H1 (cell line): ENCODE results near the gene GRK3. TPM values are rescaled to one million over a fixed set of nuclear protein-coding genes. Genes with fewer than 3 reads are reported as not detected.

Source experiments
- CTCF ChIA-PET: fragments of 300-600 bp; sonication (Branson Sonifier 250); formaldehyde crosslinking; loops from one replicate; lab custom pipeline; 2021; ENCODE audit not compliant: partially characterized antibody; lab: Charles Lee
- POLR2A ChIA-PET: fragments of 300-600 bp; sonication (Branson Sonifier 250); formaldehyde crosslinking; loops from one replicate; lab custom pipeline; 2021; ENCODE audit warnings: inconsistent platforms; ENCODE audit not compliant: partially characterized antibody; lab: Charles Lee
- DNase-seq, 2 experiments: peaks; one replicate each; pipeline versions ENCODE4 v3.0.0 to v3.0.0-alpha.2; 2010 to 2022; ENCODE audit warnings: low spot score in 2 of 2, low read depth in 1 of 2, mixed read lengths in 1 of 2
- FAIRE-seq: peaks from 2 replicates; lab custom pipeline; 2011; peaks lifted over from hg19 to GRCh38; lab: Jason Lieb, UNC
- H2AFZ ChIP-seq: 2 replicates; pipeline ENCODE4 v1.8.1; 2012; ENCODE audit warnings: low read length, inconsistent platforms
- H2AK5ac ChIP-seq: 2 replicates; pipeline ENCODE4 v1.6.1; 2013; ENCODE audit warnings: low read depth, low read length
- H2BK120ac ChIP-seq: replicated peaks from 2 replicates; pipeline ENCODE3; 2013; ENCODE audit warnings: low read depth, low read length, inconsistent platforms
- H2BK12ac ChIP-seq: 2 replicates; pipeline ENCODE4 v1.6.1; 2013; ENCODE audit warnings: low read depth, low read length
- H2BK15ac ChIP-seq: 2 replicates; pipeline ENCODE4 v1.6.1; 2013; ENCODE audit warnings: low read length
- H2BK20ac ChIP-seq: 2 replicates; pipeline ENCODE4 v1.6.1; 2013; ENCODE audit warnings: low read length
- H2BK5ac ChIP-seq: 2 replicates; pipeline ENCODE4 v1.6.1; 2013; ENCODE audit warnings: low read depth, low read length
- H3K14ac ChIP-seq: 2 replicates; pipeline ENCODE4 v1.6.1; 2013; ENCODE audit warnings: inconsistent platforms; ENCODE audit not compliant: insufficient read length
- H3K18ac ChIP-seq: 2 replicates; pipeline ENCODE4 v1.6.1; 2013; ENCODE audit warnings: low read length; ENCODE audit errors: extremely low read depth
- H3K23ac ChIP-seq: 2 replicates; pipeline ENCODE4 v1.6.1; 2013; ENCODE audit warnings: inconsistent platforms; ENCODE audit not compliant: insufficient read length
- H3K23me2 ChIP-seq: 2 replicates; pipeline ENCODE4 v1.6.1; 2013; ENCODE audit warnings: low read depth, low read length
- H3K27ac ChIP-seq: 2 replicates; pipeline ENCODE4 v1.6.1; 2011; ENCODE audit warnings: low read depth, low read length, inconsistent platforms
- H3K27me3 ChIP-seq, 4 experiments: replicated peaks in 1 of 4; 1 replicate in 1 of 4; 2 replicates in 3 of 4; pipeline versions ENCODE4 v1.6.1 to v1.8.1; 2011 to 2013; ENCODE audit warnings: low read length in 3 of 4, mild to moderate bottlenecking in 3 of 4, inconsistent platforms in 2 of 4, mixed read lengths in 2 of 4, moderate library complexity in 1 of 4; ENCODE audit not compliant: control insufficient read depth in 3 of 4, insufficient read depth in 3 of 4; ENCODE audit errors: extremely low read depth in 1 of 4
- H3K36me3 ChIP-seq, 4 experiments: 2 replicates each; pipeline versions ENCODE4 v1.6.1 to v1.8.1; 2011 to 2013; ENCODE audit warnings: mild to moderate bottlenecking in 4 of 4, low read length in 3 of 4, moderate library complexity in 2 of 4, control low read depth in 1 of 4, inconsistent platforms in 1 of 4; ENCODE audit not compliant: insufficient read depth in 4 of 4, control insufficient read depth in 2 of 4
- H3K4ac ChIP-seq: replicated peaks from 2 replicates; pipeline ENCODE3; 2013; ENCODE audit warnings: low read length, low read depth, mixed read lengths, inconsistent platforms; ENCODE audit not compliant: insufficient read length
- H3K4me1 ChIP-seq, 4 experiments: replicated peaks in 1 of 4; 1 replicate in 1 of 4; 2 replicates in 3 of 4; pipeline versions ENCODE4 v1.6.1 to v1.8.1; 2011 to 2013; ENCODE audit warnings: low read length in 3 of 4, inconsistent platforms in 2 of 4, mixed read lengths in 1 of 4; ENCODE audit not compliant: insufficient read depth in 4 of 4, control insufficient read depth in 3 of 4
- H3K4me2 ChIP-seq, 2 experiments: 2 replicates each; pipeline versions ENCODE4 v1.6.1 to v1.8.1; 2011 to 2013; ENCODE audit warnings: low read depth in 2 of 2, low read length in 2 of 2, control low read depth in 1 of 2, inconsistent platforms in 1 of 2, mild to moderate bottlenecking in 1 of 2; ENCODE audit not compliant: insufficient read depth in 1 of 2
- H3K4me3 ChIP-seq, 4 experiments: fragments of 200-600, 300-600 bp in 1 of 4; sonication (generic), shearing (Covaris generic), sonication (Bioruptor Twin) in 1 of 4; 2 replicates each; pipeline versions ENCODE4 v1.5.1 to v1.8.1; 2011 to 2016; ENCODE audit warnings: low read length in 4 of 4, low read depth in 3 of 4, control low read depth in 2 of 4, inconsistent platforms in 2 of 4, mild to moderate bottlenecking in 2 of 4, mixed read lengths in 1 of 4, moderate library complexity in 1 of 4; ENCODE audit not compliant: insufficient read depth in 2 of 4; ENCODE audit errors: extremely low read depth in 1 of 4
- H3K56ac ChIP-seq: replicated peaks from 2 replicates; pipeline ENCODE3; 2013; ENCODE audit warnings: low read depth, mild to moderate bottlenecking, mixed read lengths, low read length, inconsistent platforms; ENCODE audit not compliant: insufficient read length
- H3K79me1 ChIP-seq: 2 replicates; pipeline ENCODE4 v1.6.1; 2013; ENCODE audit warnings: low read depth, low read length, control low read depth
- H3K79me2 ChIP-seq, 2 experiments: 2 replicates each; pipeline versions ENCODE4 v1.6.1 to v1.8.1; 2012 to 2013; ENCODE audit warnings: low read length in 2 of 2, mild to moderate bottlenecking in 2 of 2, inconsistent platforms in 1 of 2; ENCODE audit not compliant: insufficient read depth in 2 of 2, control insufficient read depth in 1 of 2
- H3K9ac ChIP-seq, 4 experiments: replicated peaks in 1 of 4; 1 replicate in 1 of 4; 2 replicates in 3 of 4; pipeline versions ENCODE4 v1.6.1 to v1.8.1; 2011 to 2013; ENCODE audit warnings: low read depth in 3 of 4, low read length in 3 of 4, control low read depth in 2 of 4, mild to moderate bottlenecking in 2 of 4, moderate library complexity in 2 of 4, inconsistent platforms in 1 of 4; ENCODE audit errors: extremely low read depth in 1 of 4
- H3K9me3 ChIP-seq, 2 experiments: 2 replicates each; pipeline versions ENCODE4 v1.6.1 to v1.8.1; 2012 to 2013; ENCODE audit warnings: mild to moderate bottlenecking in 2 of 2, moderate library complexity in 2 of 2, control low read depth in 1 of 2, inconsistent platforms in 1 of 2, low read depth in 1 of 2, low read length in 1 of 2, mixed read lengths in 1 of 2; ENCODE audit not compliant: insufficient read depth in 2 of 2
- H4K20me1 ChIP-seq, 2 experiments: replicated peaks in 1 of 2; 2 replicates each; pipeline versions ENCODE3 to v1.8.1; 2011 to 2013; ENCODE audit warnings: inconsistent platforms in 2 of 2, low read length in 2 of 2, mild to moderate bottlenecking in 1 of 2; ENCODE audit not compliant: insufficient read depth in 2 of 2, control insufficient read depth in 1 of 2
- H4K5ac ChIP-seq: 2 replicates; pipeline ENCODE4 v1.6.1; 2013; ENCODE audit warnings: low read length, low read depth, mixed read lengths, inconsistent platforms; ENCODE audit not compliant: insufficient read length
- H4K8ac ChIP-seq: 2 replicates; pipeline ENCODE4 v1.8.0; 2013; ENCODE audit warnings: mild to moderate bottlenecking, moderate library complexity, low read length, inconsistent platforms; ENCODE audit not compliant: insufficient read depth; ENCODE audit errors: extremely low read depth
- H4K91ac ChIP-seq: replicated peaks from 2 replicates; pipeline ENCODE3; 2013; ENCODE audit warnings: low read length, mixed read lengths, inconsistent platforms; ENCODE audit not compliant: insufficient read length
- E2F6 ChIP-seq: IDR thresholded peaks from 2 replicates; pipeline ENCODE4 v1.6.1; 2012; ENCODE audit warnings: inconsistent platforms
- GTF2F1 ChIP-seq: IDR thresholded peaks from 2 replicates; pipeline ENCODE4 v1.6.1; 2012; ENCODE audit warnings: low read depth, low read length, improper control_type of control experiment, borderline replicate concordance
- KDM5A ChIP-seq: fragments of 200-600 bp; IDR thresholded peaks from 2 replicates; pipeline ENCODE4 v1.7.1; 2012; ENCODE audit warnings: mild to moderate bottlenecking, low read length, inconsistent platforms, mixed read lengths
- WGBS, 2 experiments: shearing (Covaris generic) in 1 of 2; methylation state at CpG; one replicate each; pipeline versions ENCODE4 v1.1.6 to v1.1.7; 2013 to 2015; ENCODE audit warnings: low lambda C conversion rate in 2 of 2, mixed read lengths in 2 of 2, inconsistent platforms in 1 of 2, low coverage in 1 of 2, missing lambda C conversion rate in 1 of 2; ENCODE audit not compliant: insufficient replicate concordance in 2 of 2, insufficient coverage in 1 of 2, insufficient read length in 1 of 2; ENCODE audit errors: extremely low coverage in 1 of 2, missing lambda C conversion rate in 1 of 2; 5-methylcytosine and 5-hydroxymethylcytosine counted together
- polyA plus RNA-seq, 7 experiments: library from polyadenylated mRNA; depleted of rRNA in 3 of 7; stranded (reverse) in 5 of 7; unstranded in 2 of 7; fragments of >200 nt in 5 of 7; fragments of 200-250 nt in 2 of 7; gene quantifications; 1 replicate in 5 of 7; 2 replicates in 1 of 7; 4 replicates in 1 of 7; pipeline versions ENCODE4 v1.2.1 to v1.2.3, GENCODE V29; 2011 to 2013; ENCODE audit warnings: missing spikeins in 2 of 7, mixed read lengths in 2 of 7
- total RNA-seq: library from RNA; stranded (reverse); fragmentation: NEBNext Ultra II Directional; extraction: Animal tissue kit (Norgen Biotek cat#: 25700); gene quantifications from 2 replicates; pipeline ENCODE4 v1.2.1, GENCODE V29; 2021
- TF ChIP-seq, protein P1 (sequence below): IDR thresholded peaks from 2 replicates; pipeline ENCODE4 v1.6.1; 2012; ENCODE audit warnings: inconsistent platforms

GRK3 gene
- total and polyA plus RNA-seq, 2 of the 8 experiments (the other 6 are each of a cell fraction or from before 2014, with no cell fraction given) = 7.5 to 35.3 TPM

GRCh38 chr22:25518000-25518663 lies 46.3 kb upstream of the GRK3 start:
- H3K23ac ChIP-seq = no peak overlapping the region
- no peak overlapping the region for H2BK20ac ChIP-seq
- FAIRE-seq = no peak
- H2BK5ac ChIP-seq = no peak overlapping the region
- H2BK12ac ChIP-seq = no peak overlapping the region
- DNase-seq = no peak
- H4K20me1 ChIP-seq = no peaks in the 10 kb centered on the region
- H3K23me2 ChIP-seq = no peaks in the 10 kb centered on the region
- POLR2A ChIA-PET = no interaction called here
- no peak overlapping the region for H4K8ac ChIP-seq
- CTCF ChIA-PET = no interaction called here
- no peak overlapping the region for H4K5ac ChIP-seq
- no peaks in the 10 kb centered on the region for H3K79me2 ChIP-seq
- H2AK5ac ChIP-seq = no peak overlapping the region
- no peak overlapping the region for H3K4me3 ChIP-seq
- H2AFZ ChIP-seq = no peak overlapping the region
- peaks cover 0 to 7% (median under 1%) of the 10 kb centered on the region in 4 experiments; a peak in 2 of 7 replicates for H3K4me1 ChIP-seq
- TF ChIP-seq KDM5A = no peak
- TF ChIP-seq GTF2F1 = no peak
- TF ChIP-seq E2F6 = no peak
- TF ChIP-seq, protein P1, sequence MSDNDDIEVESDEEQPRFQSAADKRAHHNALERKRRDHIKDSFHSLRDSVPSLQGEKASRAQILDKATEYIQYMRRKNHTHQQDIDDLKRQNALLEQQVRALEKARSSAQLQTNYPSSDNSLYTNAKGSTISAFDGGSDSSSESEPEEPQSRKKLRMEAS = no peak
- no peak overlapping the region for H3K4me2 ChIP-seq
- no peak overlapping the region for H2BK120ac ChIP-seq
- 94 to 100% methylated on average over 1 to 12 of the region's 12 CpGs for WGBS, 2 experiments
- no peak overlapping the region for H4K91ac ChIP-seq
- no peaks in the 10 kb centered on the region for H3K27me3 ChIP-seq
- no peak overlapping the region for H3K27ac ChIP-seq
- H3K36me3 ChIP-seq = no peaks in the 10 kb centered on the region
- no peak overlapping the region for H3K14ac ChIP-seq
- no peak overlapping the region for H3K18ac ChIP-seq
- H3K79me1 ChIP-seq = no peaks in the 10 kb centered on the region
- no peak overlapping the region for H3K56ac ChIP-seq
- H3K4ac ChIP-seq = no peak overlapping the region
- H3K9me3 ChIP-seq = no peaks in the 10 kb centered on the region
- H3K9ac ChIP-seq = no peak overlapping the region
- H2BK15ac ChIP-seq = no peak overlapping the region
